HG03378 (cell line): ENCODE results near the gene CWF19L2.

Source experiments
- ATAC-seq: cut with Tn5 transposase; IDR thresholded peaks from one replicate; pipeline ENCODE4 v1.9.1; 2021; ENCODE audit warnings: mild to moderate bottlenecking, moderate library complexity; ENCODE audit not compliant: unreplicated experiment

The CWF19L2 gene

GRCh38 chr11:107316426-107316825, 141.2 kb downstream of the CWF19L2 start:
- ATAC-seq, result no peak

DNA sequence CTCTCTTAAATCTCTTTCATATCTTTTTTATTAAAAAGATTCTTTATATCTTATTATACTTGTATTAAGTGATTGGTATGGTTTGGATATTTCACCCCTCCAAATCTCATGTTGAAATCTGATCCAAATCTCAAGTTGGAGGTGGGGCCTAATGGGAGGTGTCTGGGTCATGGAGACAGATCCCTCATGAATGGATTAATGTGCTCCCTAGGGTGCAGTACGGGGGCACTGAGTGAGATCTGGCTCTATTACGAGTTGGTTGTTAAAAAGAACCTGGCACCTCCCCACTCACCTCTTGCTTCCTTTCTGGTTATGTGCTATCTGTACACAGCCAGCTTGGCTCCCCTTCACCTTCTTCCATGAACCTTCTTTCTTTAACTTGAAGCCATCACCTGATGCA, 149.6 kb downstream of the CWF19L2 start:
- ATAC-seq, result no peak

GRCh38 chr11:107301878-107302277, 155.7 kb downstream of the CWF19L2 start:
- ATAC-seq, result no peak

DNA sequence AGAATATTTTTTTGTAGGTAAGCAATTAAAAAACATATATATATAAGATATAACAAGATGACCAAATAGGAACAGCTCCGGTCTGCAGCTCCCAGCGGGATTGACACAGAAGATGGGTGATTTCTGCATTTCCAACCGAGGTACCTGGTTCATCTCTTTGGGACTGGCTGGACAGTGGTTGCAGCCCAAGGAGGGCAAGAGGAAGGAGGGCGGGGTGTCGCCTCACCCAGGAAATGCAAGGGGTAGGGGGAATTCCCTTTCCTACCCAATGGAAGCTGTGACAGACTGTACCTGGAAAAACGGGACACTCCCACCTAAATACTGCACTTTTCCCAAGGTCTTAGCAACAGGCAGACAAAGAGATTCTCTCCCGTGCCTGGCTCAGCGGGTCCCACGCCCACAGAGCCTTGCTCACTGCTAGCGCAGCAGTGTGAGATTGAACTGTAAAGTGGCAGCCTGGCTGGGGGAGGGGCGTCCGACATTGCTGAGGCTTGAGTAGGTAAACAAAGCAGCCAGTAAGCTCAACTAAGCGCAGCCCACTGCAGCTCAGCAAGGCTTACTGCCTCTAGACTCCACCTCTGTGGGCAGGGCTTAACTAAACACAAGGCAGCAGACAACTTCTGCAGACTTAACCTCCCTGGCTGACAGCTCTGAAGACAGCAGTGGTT, 163.8 kb downstream of the CWF19L2 start:
- no peak for ATAC-seq

GRCh38 chr11:107282195-107282594, 175.4 kb downstream of the CWF19L2 start:
- no peak for ATAC-seq
